Caco-2 (cell line): Measurements from ENCODE around the gene PTP4A1. TPM values are rescaled to one million over a fixed set of nuclear protein-coding genes. Genes with fewer than 3 reads are reported as not detected.
A peak's percentile ranks its signal among the peaks of the same experiment; 100 is the strongest.

ENCODE experiments used
- BruUV-seq: library from RNA; stranded (reverse); fragments of 400-500 nt; replicated peaks from 2 replicates; lab custom pipeline; 2021; lab: Mats Ljungman, UMichigan
- CTCF ChIA-PET: fragments of 300-600 bp; sonication (Branson Sonifier 250); formaldehyde crosslinking; loops from one replicate; lab custom pipeline; 2022; ENCODE audit warnings: antibody characterized with exemption; lab: Charles Lee
- POLR2A ChIA-PET: fragments of 300-600 bp; sonication (Branson Sonifier 250); formaldehyde crosslinking; loops from one replicate; lab custom pipeline; 2022; ENCODE audit warnings: antibody characterized with exemption; lab: Charles Lee
- DNase-seq, 2 experiments: peaks; one replicate each; pipeline versions ENCODE4 v3.0.0 to v3.0.0-alpha.2; 2020 to 2022
- H3K27me3 ChIP-seq: replicated peaks from 2 replicates; pipeline ENCODE4 v1.6.0; 2011; ENCODE audit warnings: low read length; ENCODE audit not compliant: control insufficient read depth, insufficient read depth
- H3K36me3 ChIP-seq: 2 replicates; pipeline ENCODE4 v1.5.1; 2011; ENCODE audit warnings: low read length; ENCODE audit not compliant: control insufficient read depth, insufficient read depth
- H3K4me1 ChIP-seq: fragments of 250-450 bp; sonication (Bioruptor Pico); 2 replicates; pipeline ENCODE4 v1.5.1; 2020; ENCODE audit warnings: mild to moderate bottlenecking
- H3K4me3 ChIP-seq: 2 replicates; pipeline ENCODE4 v1.5.1; 2011; ENCODE audit warnings: low read depth, mild to moderate bottlenecking, control low read depth, low read length
- H3K9me3 ChIP-seq: fragments of 250-450 bp; sonication (Bioruptor Pico); 2 replicates; pipeline ENCODE4 v1.5.1; 2020; ENCODE audit warnings: mild to moderate bottlenecking, moderate library complexity
- H3K27ac Mint-ChIP-seq: one replicate; pipeline ENCODE4 v1.8.0; 2022; ENCODE audit warnings: mixed read lengths; ENCODE audit not compliant: unreplicated experiment
- H3K27me3 Mint-ChIP-seq: one replicate; pipeline ENCODE4 v1.8.0; 2022; ENCODE audit warnings: mixed read lengths; ENCODE audit not compliant: insufficient read depth, unreplicated experiment
- H3K36me3 Mint-ChIP-seq: one replicate; pipeline ENCODE4 v1.8.0; 2022; ENCODE audit warnings: mild to moderate bottlenecking, mixed read lengths; ENCODE audit not compliant: insufficient read depth, unreplicated experiment
- H3K4me1 Mint-ChIP-seq: one replicate; pipeline ENCODE4 v1.8.0; 2022; ENCODE audit warnings: low read depth, mixed read lengths; ENCODE audit not compliant: unreplicated experiment
- H3K4me3 Mint-ChIP-seq: one replicate; pipeline ENCODE4 v1.8.0; 2022; ENCODE audit warnings: mild to moderate bottlenecking, moderate library complexity, mixed read lengths; ENCODE audit not compliant: unreplicated experiment
- H3K9me3 Mint-ChIP-seq: one replicate; pipeline ENCODE4 v1.8.0; 2022; ENCODE audit warnings: mixed read lengths; ENCODE audit not compliant: unreplicated experiment
- intact Hi-C: fragments of 100-400 bp; cut with micrococcal nuclease; formaldehyde crosslinking; loops from one replicate; pipeline ENCODE4 v1.10.0; 2022; ENCODE audit not compliant: unreplicated experiment
- total RNA-seq: library from RNA; stranded (reverse); gene quantifications from 2 replicates; pipeline ENCODE4 v1.2.3, GENCODE V29; 2022
- TF ChIP-seq, protein P1 (sequence below), 2 experiments: fragments of 200-600 bp in 1 of 2; IDR thresholded peaks; 1 replicate in 1 of 2; 2 replicates in 1 of 2; pipeline versions ENCODE4 v1.5.1 to v1.8.0; 2011 to 2022; ENCODE audit warnings: antibody characterized with exemption in 1 of 2, control low read depth in 1 of 2, inconsistent platforms in 1 of 2, low read depth in 1 of 2, low read length in 1 of 2, mild to moderate bottlenecking in 1 of 2, moderate library complexity in 1 of 2; ENCODE audit not compliant: insufficient read depth in 1 of 2, severe bottlenecking in 1 of 2, unreplicated experiment in 1 of 2

Gene PTP4A1
- total RNA-seq, 1 experiment from 2014 or later: 129 TPM

DNA sequence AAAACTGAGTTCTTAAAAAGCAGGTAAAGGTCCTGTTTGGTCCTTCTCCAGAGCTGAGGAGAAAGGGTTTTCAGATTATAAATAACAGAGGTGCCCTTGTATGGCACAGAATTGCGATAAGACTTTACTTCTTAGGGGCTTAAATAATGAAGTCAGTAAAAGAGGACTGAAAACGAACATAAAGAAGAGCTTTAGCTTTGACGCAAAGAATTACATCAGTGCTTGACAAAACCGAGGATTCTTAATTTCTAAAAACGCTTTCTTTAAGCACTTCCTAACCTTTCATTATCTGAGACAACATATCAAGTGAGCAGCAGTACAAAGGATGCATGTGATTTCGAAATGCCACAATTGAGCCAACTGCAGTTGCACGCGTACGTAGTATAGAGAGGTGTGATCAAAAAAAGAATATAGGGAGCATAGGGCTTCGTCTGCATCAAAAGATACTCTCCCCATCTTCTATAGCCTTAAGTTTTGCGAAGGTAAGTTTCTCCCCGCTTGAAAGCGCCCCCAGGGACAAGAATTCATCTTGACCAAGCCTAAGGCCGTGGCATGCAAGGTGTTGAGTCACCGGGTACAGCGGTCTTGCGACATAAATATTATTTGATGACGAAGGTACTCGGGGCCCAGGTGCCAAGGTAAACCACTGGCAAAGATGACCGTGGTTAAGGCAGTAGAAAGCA lies 778 bp upstream of the PTP4A1 start:
- Mint-ChIP-seq H3K27ac (peak overlapping the region; percentile 94), H3K4me3 (peak overlapping the region; percentile 88), H3K27me3 (no peaks in the 10 kb centered on the region), H3K9me3 (no peaks in the 10 kb centered on the region), H3K36me3 (peaks cover 41% of the 10 kb centered on the region), H3K4me1 (peaks cover 14% of the 10 kb centered on the region)
- no peaks in the 10 kb centered on the region for H3K27me3 ChIP-seq
- H3K4me1 ChIP-seq: peaks cover 35% of the 10 kb centered on the region
- DNase-seq: peak; percentile 79 to 87
- intact Hi-C loops: loop anchor here (1.0 to 5.0 kb wide), 4 partner anchors 61 to 264 kb away; no protein-coding TSS in a partner anchor
- peak overlapping the region; percentile 98 for H3K4me3 ChIP-seq
- CTCF ChIA-PET: no interaction called here
- POLR2A ChIA-PET: no interaction called here
- BruUV-seq: TSS peak; percentile 70
- no peaks in the 10 kb centered on the region for H3K36me3 ChIP-seq
- H3K9me3 ChIP-seq: no peaks in the 10 kb centered on the region
- TF ChIP-seq, protein P1, sequence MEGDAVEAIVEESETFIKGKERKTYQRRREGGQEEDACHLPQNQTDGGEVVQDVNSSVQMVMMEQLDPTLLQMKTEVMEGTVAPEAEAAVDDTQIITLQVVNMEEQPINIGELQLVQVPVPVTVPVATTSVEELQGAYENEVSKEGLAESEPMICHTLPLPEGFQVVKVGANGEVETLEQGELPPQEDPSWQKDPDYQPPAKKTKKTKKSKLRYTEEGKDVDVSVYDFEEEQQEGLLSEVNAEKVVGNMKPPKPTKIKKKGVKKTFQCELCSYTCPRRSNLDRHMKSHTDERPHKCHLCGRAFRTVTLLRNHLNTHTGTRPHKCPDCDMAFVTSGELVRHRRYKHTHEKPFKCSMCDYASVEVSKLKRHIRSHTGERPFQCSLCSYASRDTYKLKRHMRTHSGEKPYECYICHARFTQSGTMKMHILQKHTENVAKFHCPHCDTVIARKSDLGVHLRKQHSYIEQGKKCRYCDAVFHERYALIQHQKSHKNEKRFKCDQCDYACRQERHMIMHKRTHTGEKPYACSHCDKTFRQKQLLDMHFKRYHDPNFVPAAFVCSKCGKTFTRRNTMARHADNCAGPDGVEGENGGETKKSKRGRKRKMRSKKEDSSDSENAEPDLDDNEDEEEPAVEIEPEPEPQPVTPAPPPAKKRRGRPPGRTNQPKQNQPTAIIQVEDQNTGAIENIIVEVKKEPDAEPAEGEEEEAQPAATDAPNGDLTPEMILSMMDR (IDR thresholded peaks at IDR 0.05; ENCODE audit: insufficient read depth in 1 of 2, low read depth in 1 of 2, low read length in 1 of 2, severe bottlenecking in 1 of 2, unreplicated experiment in 1 of 2): peak in 1 of 2 experiments; percentile 21

DNA sequence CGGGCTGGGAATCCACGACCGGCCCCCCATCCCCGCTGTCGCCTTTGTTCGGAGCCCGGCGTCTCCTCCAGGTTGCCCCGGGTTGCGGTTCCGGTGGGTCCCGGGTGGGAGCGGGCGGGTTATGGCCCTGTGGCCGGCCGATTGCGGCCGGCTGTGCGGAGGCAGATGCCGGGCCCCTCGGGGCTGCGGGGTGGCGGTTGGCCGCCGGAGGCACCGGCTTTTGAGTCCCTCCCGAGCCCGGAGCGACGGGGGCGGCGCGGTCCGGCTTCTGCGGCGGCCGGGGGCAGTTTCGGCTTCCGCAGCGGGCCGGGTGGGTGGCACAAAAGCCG lies 431 bp downstream of the PTP4A1 start:
- H3K9me3 ChIP-seq: no peaks in the 10 kb centered on the region
- no peak for DNase-seq
- TF ChIP-seq, protein P1 (IDR thresholded peaks at IDR 0.05; ENCODE audit: insufficient read depth in 1 of 2, low read depth in 1 of 2, low read length in 1 of 2, severe bottlenecking in 1 of 2, unreplicated experiment in 1 of 2): no peak
- Mint-ChIP-seq H3K4me3 (peak overlapping the region; percentile 88), H3K4me1 (peaks cover 8% of the 10 kb centered on the region), H3K27ac (peak overlapping the region; percentile 94), H3K36me3 (peaks cover 53% of the 10 kb centered on the region), H3K27me3 (no peaks in the 10 kb centered on the region), H3K9me3 (no peaks in the 10 kb centered on the region)
- no TSS peak for BruUV-seq
- CTCF ChIA-PET: interaction anchor here (1.0 to 1.2 kb wide), 2 partner anchors 192 to 196 kb away, joined by 3 to 4 read pairs; no protein-coding TSS in a partner anchor
- intact Hi-C loops: loop anchor here (1.0 to 5.0 kb wide), 5 partner anchors 62 to 265 kb away; no protein-coding TSS in a partner anchor
- H3K4me1 ChIP-seq: peaks cover 27% of the 10 kb centered on the region
- peak overlapping the region; percentile 98 for H3K4me3 ChIP-seq
- POLR2A ChIA-PET: interaction anchor here (1.2 to 1.5 kb wide), 2 partner anchors 62 to 131 kb away, joined by 3 to 9 read pairs; no protein-coding TSS in a partner anchor
- H3K36me3 ChIP-seq: no peaks in the 10 kb centered on the region; the same call in 1 of the 2 replicates
- H3K27me3 ChIP-seq: no peaks in the 10 kb centered on the region

DNA sequence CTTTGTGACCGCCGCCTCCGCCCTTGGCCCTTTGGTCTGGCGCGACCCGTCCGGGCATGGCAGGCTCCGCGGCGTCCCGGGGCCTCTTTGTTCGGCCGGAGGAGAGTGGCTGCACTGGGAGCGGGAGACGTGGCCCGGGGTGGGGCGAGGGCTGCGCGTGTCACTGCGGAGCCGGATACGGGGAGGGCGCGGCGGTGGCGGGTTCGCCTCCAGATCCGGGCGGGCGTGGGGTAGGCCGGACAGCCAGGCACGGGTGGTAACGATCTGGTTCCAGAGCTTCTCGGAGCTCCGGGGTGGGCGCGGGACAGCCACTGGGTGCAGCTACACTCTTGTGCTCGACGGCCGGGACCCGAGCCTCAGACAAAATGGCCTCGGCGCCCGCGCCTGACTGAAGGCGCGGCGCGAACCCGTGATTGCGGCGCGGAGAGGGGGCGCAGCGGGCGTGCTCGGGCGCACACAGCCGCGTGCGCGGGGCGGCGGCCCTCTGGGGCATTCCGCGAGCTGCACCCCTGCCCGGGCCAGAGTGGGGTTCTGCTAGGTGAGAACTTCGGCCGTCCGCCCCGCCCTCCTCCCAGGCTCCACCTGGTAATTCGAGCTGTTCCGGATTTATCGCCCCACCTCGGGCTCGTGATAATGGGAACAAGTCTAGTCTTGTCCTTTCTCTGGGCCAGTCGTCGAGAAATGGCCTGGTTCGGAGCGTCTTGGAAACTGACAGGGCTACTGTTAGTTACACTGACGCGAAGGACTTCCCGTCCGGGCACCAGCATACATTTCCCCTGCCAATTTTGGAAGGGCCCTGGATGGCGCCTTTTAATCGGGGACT lies 1.0 kb downstream of the PTP4A1 start:
- Mint-ChIP-seq H3K4me3 (peak overlapping the region; percentile 88), H3K36me3 (peaks cover 57% of the 10 kb centered on the region), H3K27me3 (no peaks in the 10 kb centered on the region), H3K9me3 (no peaks in the 10 kb centered on the region), H3K4me1 (peaks cover 8% of the 10 kb centered on the region), H3K27ac (peak overlapping the region; percentile 94)
- CTCF ChIA-PET: interaction anchor here (0.7 to 1.3 kb wide), 6 partner anchors 25 to 221 kb away, joined by 3 to 7 read pairs (median 5); partner anchors contain the start of gene PHF3
- Histone ChIP-seq H3K27me3 (no peaks in the 10 kb centered on the region), H3K9me3 (no peaks in the 10 kb centered on the region), H3K4me3 (peak overlapping the region; percentile 98), H3K4me1 (peaks cover 22% of the 10 kb centered on the region), H3K36me3 (no peaks in the 10 kb centered on the region; the same call in 1 of the 2 replicates)
- POLR2A ChIA-PET: interaction anchor here (0.8 to 1.7 kb wide), 4 partner anchors 57 to 182 kb away, joined by 3 to 9 read pairs (median 6); no protein-coding TSS in a partner anchor
- TF ChIP-seq, protein P1 (IDR thresholded peaks at IDR 0.05; ENCODE audit: insufficient read depth in 1 of 2, low read depth in 1 of 2, low read length in 1 of 2, severe bottlenecking in 1 of 2, unreplicated experiment in 1 of 2): no peak
- DNase-seq: peak; percentile 90 to 93
- intact Hi-C loops: loop anchor here (1.0 to 5.0 kb wide), 3 partner anchors 132 to 266 kb away; no protein-coding TSS in a partner anchor
- BruUV-seq: no TSS peak
